Vagina (tissue), 2 donors: ENCODE results near the gene UCP3.

Source experiments
- POLR2AphosphoS5 ChIP-seq, 2 donors: sonication (generic); formaldehyde crosslinking; IDR thresholded peaks; one replicate each; pipeline ENCODE4 v1.9.0; 2017; ENCODE audit warnings: antibody characterized with exemption in 2 of 2, mild to moderate bottlenecking in 2 of 2, low read depth in 1 of 2; ENCODE audit not compliant: insufficient read depth in 1 of 2
- TF ChIP-seq, protein P1 (sequence below), 3 experiments: fragments of 450-650 bp in 2 of 3; fragments of 200-600 bp in 1 of 3; sonication (generic) in 1 of 3; IDR thresholded peaks; one replicate each; pipeline ENCODE4 v1.5.1; 2017 to 2019; ENCODE audit warnings: antibody characterized with exemption in 3 of 3, mild to moderate bottlenecking in 2 of 3, moderate library complexity in 2 of 3

DNA sequence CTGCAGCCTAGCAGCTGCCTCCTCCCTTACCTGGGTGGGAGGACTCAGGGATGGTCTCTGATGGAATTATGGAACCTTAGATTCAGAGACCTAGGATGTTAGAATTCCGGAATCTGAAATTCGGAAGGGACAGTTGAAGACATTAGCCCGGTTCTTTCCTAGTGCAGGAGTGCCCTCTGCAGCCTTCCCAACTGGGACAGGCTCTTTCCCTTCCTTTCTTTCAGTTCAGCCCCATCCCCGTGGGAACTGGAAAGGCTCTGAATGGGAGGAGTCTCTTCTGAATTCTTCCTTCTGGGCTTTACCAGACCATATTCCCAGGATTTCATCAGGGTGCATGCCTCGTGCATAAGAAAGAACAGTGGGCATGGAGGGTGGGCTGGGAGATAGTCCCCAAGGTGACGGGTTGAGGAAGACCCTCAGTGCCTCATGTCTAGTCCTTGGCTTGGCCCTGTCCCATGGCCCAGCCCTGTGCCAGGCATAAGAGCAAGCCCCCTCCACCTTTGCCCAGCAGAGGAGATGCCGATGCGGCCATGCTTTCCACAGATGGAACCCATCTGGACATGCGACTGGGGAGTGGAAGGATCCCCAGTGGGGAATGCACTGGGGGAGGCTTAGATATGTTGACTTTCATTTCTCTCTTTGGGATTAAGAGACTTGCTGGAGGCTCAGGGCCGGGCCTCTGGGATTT is 43.7 kb downstream of the UCP3 start:
- TF ChIP-seq, protein P1, sequence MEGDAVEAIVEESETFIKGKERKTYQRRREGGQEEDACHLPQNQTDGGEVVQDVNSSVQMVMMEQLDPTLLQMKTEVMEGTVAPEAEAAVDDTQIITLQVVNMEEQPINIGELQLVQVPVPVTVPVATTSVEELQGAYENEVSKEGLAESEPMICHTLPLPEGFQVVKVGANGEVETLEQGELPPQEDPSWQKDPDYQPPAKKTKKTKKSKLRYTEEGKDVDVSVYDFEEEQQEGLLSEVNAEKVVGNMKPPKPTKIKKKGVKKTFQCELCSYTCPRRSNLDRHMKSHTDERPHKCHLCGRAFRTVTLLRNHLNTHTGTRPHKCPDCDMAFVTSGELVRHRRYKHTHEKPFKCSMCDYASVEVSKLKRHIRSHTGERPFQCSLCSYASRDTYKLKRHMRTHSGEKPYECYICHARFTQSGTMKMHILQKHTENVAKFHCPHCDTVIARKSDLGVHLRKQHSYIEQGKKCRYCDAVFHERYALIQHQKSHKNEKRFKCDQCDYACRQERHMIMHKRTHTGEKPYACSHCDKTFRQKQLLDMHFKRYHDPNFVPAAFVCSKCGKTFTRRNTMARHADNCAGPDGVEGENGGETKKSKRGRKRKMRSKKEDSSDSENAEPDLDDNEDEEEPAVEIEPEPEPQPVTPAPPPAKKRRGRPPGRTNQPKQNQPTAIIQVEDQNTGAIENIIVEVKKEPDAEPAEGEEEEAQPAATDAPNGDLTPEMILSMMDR (IDR thresholded peaks at IDR 0.05) = no peak
- no peak for TF ChIP-seq POLR2AphosphoS5 (IDR thresholded peaks at IDR 0.05; ENCODE audit: insufficient read depth in 1 of 2, low read depth in 1 of 2)
